CMK (cell line): ENCODE results near the gene C4orf36.

Source experiments
- DNase-seq: peaks from one replicate; pipeline ENCODE4 v3.0.0-alpha.2; 2010; ENCODE audit warnings: low read depth

The C4orf36 gene

GRCh38 chr4:86891762-86892635 is at the start of gene C4orf36:
Gene C4orf36, minus strand, starts transcription at chr4:86892422. Its CDS starts 902 bp downstream, at chr4:86891520.
- no peak for DNase-seq

- DNase-seq: no peak
These were observed 48.8 kb upstream of the C4orf36 start for GRCh38 chr4:86940920-86941460.

GRCh38 chr4:86939729-86940575 is 47.7 kb upstream of the C4orf36 start:
- DNase-seq: no peak

- no peak for DNase-seq
These were observed 46.7 kb upstream of the C4orf36 start for GRCh38 chr4:86938771-86939520.

- no peak for DNase-seq
These were observed 43.9 kb upstream of the C4orf36 start for GRCh38 chr4:86935853-86936733.

- no peak for DNase-seq
These were observed 43.3 kb upstream of the C4orf36 start for GRCh38 chr4:86935566-86935852.

- peak; percentile 93 for DNase-seq
These were observed 42.7 kb upstream of the C4orf36 start, which contains the start of gene AFF1 for GRCh38 chr4:86934771-86935565. Gene AFF1, plus strand, starts transcription at chr4:86935011. Its CDS starts 13,523 bp downstream, at chr4:86948534.

GRCh38 chr4:86934147-86934770 is 42.0 kb upstream of the C4orf36 start:
- no peak for DNase-seq

- DNase-seq: no peak
These were observed 36.4 kb upstream of the C4orf36 start for GRCh38 chr4:86928400-86929255.

- no peak for DNase-seq
These were observed 35.7 kb upstream of the C4orf36 start for GRCh38 chr4:86927843-86928395.

- DNase-seq: no peak
These were observed 34.3 kb upstream of the C4orf36 start for GRCh38 chr4:86926435-86927086.

- DNase-seq: no peak
These were observed 32.6 kb upstream of the C4orf36 start for GRCh38 chr4:86924811-86925210.

GRCh38 chr4:86921608-86922252 is 29.5 kb upstream of the C4orf36 start:
- no peak for DNase-seq

GRCh38 chr4:86919561-86920223 is 27.5 kb upstream of the C4orf36 start:
- no peak for DNase-seq

GRCh38 chr4:86918539-86919072 is 26.4 kb upstream of the C4orf36 start:
- no peak for DNase-seq

GRCh38 chr4:86917212-86918039 is 25.2 kb upstream of the C4orf36 start:
- DNase-seq: no peak
